Lower leg skin (tissue), 4 donors: Measurements from ENCODE around the gene DHX8. TPM values are rescaled to one million over a fixed set of nuclear protein-coding genes. Genes with fewer than 3 reads are reported as not detected.
"Not testable (repeated sequence)": the region's sequence is repeated elsewhere in the genome, so short reads cannot be mapped to it uniquely, and the experiment has no call there.

Experiments used
- DNase-seq, 2 donors: peaks; one replicate each; pipeline ENCODE4 v3.0.0-alpha.2; 2019; ENCODE audit warnings: low spot score in 2 of 2
- H3K4me3 ChIP-seq: fragments of 200-600 bp; sonication (generic); 2 replicates; pipeline ENCODE4 v1.5.1; 2017; ENCODE audit warnings: mild to moderate bottlenecking, low read depth; ENCODE audit not compliant: poor library complexity, severe bottlenecking
- CTCF ChIP-seq, 3 donors: fragments of 450-650 bp; IDR thresholded peaks; one replicate each; pipeline ENCODE4 v1.5.1; 2016; ENCODE audit warnings: antibody characterized with exemption in 3 of 3, mild to moderate bottlenecking in 3 of 3, moderate library complexity in 2 of 3
- POLR2A ChIP-seq, 2 donors: fragments of 450-650 bp; IDR thresholded peaks; one replicate each; pipeline ENCODE4 v1.6.1; 2016 to 2017; ENCODE audit warnings: antibody characterized with exemption in 2 of 2, mild to moderate bottlenecking in 1 of 2, moderate library complexity in 1 of 2
- WGBS, 2 donors: methylation state at CpG; one replicate each; pipeline ENCODE4 v1.1.5; 2018; 5-methylcytosine and 5-hydroxymethylcytosine counted together
- intact Hi-C: fragments of 100-400 bp; cut with DNase I; formaldehyde crosslinking; loops from one replicate; pipeline ENCODE4 v1.15.0; 2023; ENCODE audit warnings: low total_unique reads
- total RNA-seq, 4 donors: library from RNA; depleted of rRNA; stranded (reverse); fragments of >200 nt; gene quantifications; one replicate each; pipeline ENCODE4 v1.1.0, GENCODE V29; 2016

The DHX8 gene
- total RNA-seq, 4 donors from 2014 or later = 35.7 to 60.3 (median 44.0) TPM

GRCh38 chr17:43456661-43457361, 27.0 kb upstream of the DHX8 start:
- 28 to 37% methylated on average over 7 of the region's 7 CpGs for WGBS, 2 donors
- DNase-seq = peak in 1 of 2 donors; percentile 71
- TF ChIP-seq POLR2A (IDR thresholded peaks at IDR 0.05) (no peak), CTCF (IDR thresholded peaks at IDR 0.05) (no peak)
- H3K4me3 ChIP-seq = no peak overlapping the region
- intact Hi-C loops = no loop called here

GRCh38 chr17:43457362-43457692, 26.4 kb upstream of the DHX8 start:
- intact Hi-C loops = no loop called here
- WGBS, 2 donors = 35 to 53% methylated on average over 1 of the region's 1 CpG
- TF ChIP-seq POLR2A (IDR thresholded peaks at IDR 0.05) = no peak
- no peak for TF ChIP-seq CTCF (IDR thresholded peaks at IDR 0.05)
- no peak for DNase-seq
- H3K4me3 ChIP-seq = no peak overlapping the region

- DNase-seq, H3K4me3 ChIP-seq: not testable (repeated sequence)
These were observed 23.9 kb upstream of the DHX8 start for GRCh38 chr17:43459878-43460277.

GRCh38 chr17:43461185-43461584, 22.6 kb upstream of the DHX8 start:
- no peak for DNase-seq
- TF ChIP-seq POLR2A (IDR thresholded peaks at IDR 0.05) (no peak), CTCF (IDR thresholded peaks at IDR 0.05) (no peak)
- whole genome bisulfite sequencing, 2 donors = 97% methylated on average over 1 of the region's 1 CpG
- no peak overlapping the region for H3K4me3 ChIP-seq
- intact Hi-C loops = loop anchor here (2.0 kb wide), 1 partner anchor 20 kb away; no protein-coding TSS in a partner anchor

More at GRCh38 chr17:43459878-43460277, 23.9 kb upstream of the DHX8 start:
- WGBS, 2 donors = 64 to 89% methylated on average over 5 of the region's 5 CpGs
- intact Hi-C loops = loop anchor here (2.0 kb wide), 1 partner anchor 21 kb away; no protein-coding TSS in a partner anchor

GRCh38 chr17:43462569-43462968, 21.2 kb upstream of the DHX8 start:
- DNase-seq, H3K4me3 ChIP-seq, intact Hi-C loops: not testable (repeated sequence)
- WGBS, 2 donors = 89 to 93% methylated on average over 3 to 4 of the region's 4 CpGs

GRCh38 chr17:43463241-43463640, 20.5 kb upstream of the DHX8 start:
- 74 to 86% methylated on average over 4 of the region's 4 CpGs for WGBS, 2 donors
- TF ChIP-seq CTCF (IDR thresholded peaks at IDR 0.05) = no peak
- TF ChIP-seq POLR2A (IDR thresholded peaks at IDR 0.05) = no peak
- no peak overlapping the region for H3K4me3 ChIP-seq
- intact Hi-C loops = no loop called here
- DNase-seq = no peak

GRCh38 chr17:43464046-43464445, 19.7 kb upstream of the DHX8 start:
- intact Hi-C loops = no loop called here
- no peak for DNase-seq
- no peak overlapping the region for H3K4me3 ChIP-seq
- TF ChIP-seq CTCF (IDR thresholded peaks at IDR 0.05) = no peak
- no peak for TF ChIP-seq POLR2A (IDR thresholded peaks at IDR 0.05)
- 75% methylated on average over 1 of the region's 1 CpG; no CpG with 5 or more reads in 1 of the 2 donors for WGBS, 2 donors
